Loucy (cell line): ENCODE results near the gene GPR153.

Source experiments
- CTCF ChIP-seq: fragments of 200-600 bp; sonication (generic); conservative IDR thresholded peaks from 2 replicates; pipeline ENCODE4 v1.5.1; 2014; ENCODE audit warnings: mild to moderate bottlenecking, antibody characterized with exemption, low read length
- EZH2phosphoT487 ChIP-seq: fragments of 200-600 bp; IDR thresholded peaks from 2 replicates; pipeline ENCODE4 v1.6.1; 2018; ENCODE audit warnings: antibody characterized with exemption, mild to moderate bottlenecking, moderate library complexity, borderline replicate concordance

DNA sequence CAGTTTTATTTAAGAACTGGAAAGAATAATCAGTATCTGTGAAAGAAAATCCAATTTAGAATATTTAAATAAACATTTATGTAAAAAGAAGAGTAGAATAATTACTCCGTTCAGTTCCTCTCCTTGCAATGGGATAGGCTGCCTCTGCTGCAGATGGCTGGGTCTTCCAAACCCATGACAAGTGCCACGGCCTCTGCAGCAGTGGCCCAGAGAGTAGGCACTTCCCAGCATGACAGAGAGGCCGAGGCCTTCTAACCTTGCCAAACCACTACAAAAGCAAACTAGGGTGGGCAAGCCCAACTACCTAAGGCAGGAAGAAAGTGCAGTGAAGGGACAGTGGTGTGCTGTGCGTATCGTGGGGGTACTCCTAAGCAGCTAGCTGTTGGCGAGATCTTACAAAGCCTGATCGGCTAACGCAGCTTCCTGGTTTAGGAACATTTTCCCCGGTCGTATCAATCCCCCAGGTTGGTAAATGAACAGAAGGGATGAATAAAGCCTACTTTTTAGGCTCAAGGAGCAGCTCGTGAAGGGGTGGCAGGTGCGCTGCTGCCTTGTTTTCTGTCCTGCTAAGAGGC lies 39.6 kb downstream of the GPR153 start:
- TF ChIP-seq CTCF (no peak), EZH2phosphoT487 (no peak)
